NCI-H774 (cell line): ENCODE measurements around the gene FSCN2.
"Not testable (repeated sequence)": the region's sequence is repeated elsewhere in the genome, so short reads cannot be mapped to it uniquely, and the experiment has no call there.

ENCODE experiments used
- DNase-seq: peaks from one replicate; lab custom pipeline; 2025; lab: John Stamatoyannopoulos, UW

Gene FSCN2

GRCh38 chr17:81526662-81527571 is 1.3 kb upstream of the FSCN2 start:
- no peak for DNase-seq

- no peak for DNase-seq
These were observed 140 bp downstream of the FSCN2 start for GRCh38 chr17:81528384-81528650.

- DNase-seq, result peak; percentile 72
These were observed 667 bp downstream of the FSCN2 start for GRCh38 chr17:81528651-81529436.

GRCh38 chr17:81529437-81529803 is 1.2 kb downstream of the FSCN2 start:
- DNase-seq, result no peak

GRCh38 chr17:81531013-81531412 is 2.8 kb downstream of the FSCN2 start:
- not testable (repeated sequence) for DNase-seq

- not testable (repeated sequence) for DNase-seq
These were observed 3.8 kb downstream of the FSCN2 start for GRCh38 chr17:81531998-81532404.

GRCh38 chr17:81532490-81533287 is 4.5 kb downstream of the FSCN2 start:
- DNase-seq, result no peak

GRCh38 chr17:81533339-81534141 is 5.4 kb downstream of the FSCN2 start:
- DNase-seq, result no peak

GRCh38 chr17:81534157-81535006 is 6.2 kb downstream of the FSCN2 start:
- peak; percentile 22 for DNase-seq

GRCh38 chr17:81535007-81535328 is 6.8 kb downstream of the FSCN2 start:
- DNase-seq, result no peak

GRCh38 chr17:81535480-81536298 is 7.5 kb downstream of the FSCN2 start:
- no peak for DNase-seq

GRCh38 chr17:81536299-81537290 is 8.4 kb downstream of the FSCN2 start:
- DNase-seq, result no peak

GRCh38 chr17:81537343-81537855 is 9.2 kb downstream of the FSCN2 start:
- peak; percentile 92 for DNase-seq

GRCh38 chr17:81537856-81538555 is 9.8 kb downstream of the FSCN2 start:
- DNase-seq, result peak; percentile 98

GRCh38 chr17:81538651-81539570 is 10.7 kb downstream of the FSCN2 start:
- DNase-seq, result no peak

- DNase-seq, result no peak
These were observed 11.4 kb downstream of the FSCN2 start for GRCh38 chr17:81539571-81539900.
